GM18502 (cell line): ENCODE results near the gene MIOS.

Experiments used
- ATAC-seq: cut with Tn5 transposase; IDR thresholded peaks from one replicate; pipeline ENCODE4 v1.9.1; 2021; ENCODE audit warnings: mild to moderate bottlenecking; ENCODE audit not compliant: unreplicated experiment, poor library complexity

The MIOS gene

DNA sequence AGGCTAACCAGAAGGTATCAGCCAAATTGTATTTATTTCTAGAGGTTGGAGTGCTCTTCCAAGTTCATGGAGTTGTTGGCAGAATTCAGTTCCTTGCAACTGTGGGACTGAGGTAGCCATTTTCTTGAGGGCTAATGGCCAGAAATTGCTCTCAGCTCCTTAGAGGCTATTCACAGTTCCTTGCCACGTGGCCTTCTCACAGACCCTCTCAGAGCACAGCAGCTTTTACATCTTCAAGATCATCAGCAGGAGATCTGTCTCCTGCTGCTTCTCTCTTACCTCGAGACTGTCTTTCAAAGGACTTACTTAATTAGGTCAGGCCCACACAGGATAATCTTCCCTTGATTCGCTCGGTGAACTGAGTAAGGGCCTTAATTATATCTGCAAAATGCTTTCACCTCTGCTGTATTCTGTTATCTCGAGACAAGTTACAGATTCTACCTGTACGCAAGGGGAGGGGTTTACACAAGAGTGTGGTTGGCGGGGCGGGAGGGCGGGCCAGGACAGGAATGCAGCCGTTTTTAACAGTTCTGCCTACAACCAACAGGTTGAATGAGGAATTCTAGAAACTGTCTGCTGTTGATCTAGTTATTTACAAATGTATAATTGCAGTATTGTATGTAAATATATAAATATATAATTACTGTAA is 15.0 kb downstream of the MIOS start:
- ATAC-seq, result no peak

DNA sequence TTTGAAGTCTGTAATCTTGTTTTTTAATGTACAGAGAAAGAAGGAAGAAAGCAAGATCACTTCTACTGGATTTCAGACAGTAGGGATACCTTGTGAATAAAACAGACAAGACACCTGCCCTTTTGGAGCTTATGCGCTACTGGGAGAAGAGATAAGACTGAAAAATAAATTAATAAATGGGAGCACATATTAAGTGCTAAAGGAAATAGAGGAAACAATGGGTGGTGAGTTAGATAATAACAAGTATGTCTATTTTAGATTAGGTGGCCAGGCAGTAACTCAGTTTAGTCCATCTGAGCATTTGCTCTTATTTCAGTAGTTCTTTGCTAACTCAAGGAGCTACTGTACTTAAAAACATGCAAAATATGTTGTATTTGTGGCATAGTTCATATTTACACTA is 15.9 kb downstream of the MIOS start:
- ATAC-seq, result no peak

DNA sequence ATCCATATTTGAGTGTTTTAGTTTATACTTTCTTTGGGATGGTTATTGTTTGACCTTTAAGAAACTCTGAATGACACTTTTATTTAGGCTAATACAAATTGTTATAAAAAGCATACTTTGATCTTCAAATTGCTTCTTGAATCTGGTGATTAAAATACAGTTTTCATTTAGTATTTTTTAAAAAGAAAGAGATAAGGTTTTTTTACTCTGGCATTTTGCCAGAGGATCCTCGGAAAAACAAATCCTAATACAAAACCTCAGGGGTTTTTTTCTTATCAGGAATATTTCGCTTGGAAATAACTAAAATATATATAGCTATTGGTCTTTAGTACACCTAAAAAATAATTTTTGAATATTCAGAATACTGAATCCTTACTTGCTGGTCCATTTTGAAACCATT is 17.0 kb downstream of the MIOS start:
- ATAC-seq, result no peak

- no peak for ATAC-seq
Observed at GRCh38 chr7:7584653-7585052, 18.0 kb downstream of the MIOS start.

- no peak for ATAC-seq
Observed at GRCh38 chr7:7585241-7585928, 18.7 kb downstream of the MIOS start.

DNA sequence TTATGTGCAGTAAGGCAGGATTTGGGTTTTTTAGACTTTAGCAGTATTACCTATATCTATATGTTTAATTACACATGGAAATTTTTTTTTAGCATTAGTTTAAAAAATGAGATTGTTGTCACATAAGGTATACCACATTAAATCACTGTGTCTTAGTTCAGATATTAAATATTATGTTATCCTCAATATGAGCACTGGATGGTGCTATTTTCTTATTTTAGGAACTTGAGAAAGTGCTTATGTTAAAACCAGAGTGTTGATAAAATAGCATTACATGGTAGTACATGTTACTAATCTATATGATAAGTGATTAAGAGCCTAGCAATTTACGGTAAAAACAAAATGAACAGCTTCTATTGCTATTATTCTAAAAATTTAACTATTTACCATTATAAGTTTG is 28.8 kb downstream of the MIOS start:
- ATAC-seq, result no peak

DNA sequence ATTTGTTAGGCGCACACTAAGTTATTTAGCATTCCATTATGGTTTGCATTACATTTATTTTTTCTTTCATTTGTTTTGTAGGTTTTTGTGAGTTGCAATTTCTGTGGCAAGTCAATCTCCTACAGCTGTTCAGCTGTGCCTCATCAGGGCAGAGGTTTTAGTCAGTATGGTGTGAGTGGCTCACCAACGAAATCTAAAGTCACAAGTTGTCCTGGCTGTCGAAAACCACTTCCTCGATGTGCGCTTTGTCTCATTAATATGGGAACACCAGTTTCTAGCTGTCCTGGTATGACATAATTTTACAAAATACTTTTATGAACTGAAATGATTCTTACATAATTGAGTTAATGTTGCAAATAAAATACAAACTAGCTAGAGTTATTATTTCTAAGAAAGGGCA is 29.5 kb downstream of the MIOS start:
- no peak for ATAC-seq

DNA sequence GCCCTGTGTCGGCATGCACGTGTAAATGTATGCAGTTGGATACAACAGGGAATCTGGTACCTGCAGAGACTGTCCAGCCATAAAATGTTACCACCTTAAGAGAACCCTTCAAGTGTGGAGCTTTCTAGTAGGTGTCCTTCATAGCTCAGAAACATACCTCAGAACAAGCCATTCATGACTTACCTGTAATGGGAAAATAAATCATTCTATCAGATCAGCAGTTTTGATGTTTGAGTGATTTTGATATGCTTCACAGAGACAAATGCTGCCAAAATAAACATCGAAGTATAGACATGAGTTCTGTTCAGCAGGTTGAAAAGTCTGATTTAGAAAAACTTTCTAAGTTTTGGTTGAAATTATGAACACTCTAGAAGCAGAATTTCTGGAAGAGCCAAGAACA is 40.3 kb downstream of the MIOS start:
- ATAC-seq, result no peak

GRCh38 chr7:7609330-7609729 is 42.6 kb downstream of the MIOS start:
- no peak for ATAC-seq

GRCh38 chr7:7612519-7612918 is 45.8 kb downstream of the MIOS start:
- ATAC-seq, result no peak

- no peak for ATAC-seq
Observed at GRCh38 chr7:7613210-7613609, 46.5 kb downstream of the MIOS start.

- ATAC-seq, result no peak
Observed at GRCh38 chr7:7614018-7614741, 47.5 kb downstream of the MIOS start.

GRCh38 chr7:7617550-7617949 is 50.9 kb downstream of the MIOS start:
- ATAC-seq, result no peak

GRCh38 chr7:7618410-7618809 is 51.7 kb downstream of the MIOS start:
- ATAC-seq, result no peak

DNA sequence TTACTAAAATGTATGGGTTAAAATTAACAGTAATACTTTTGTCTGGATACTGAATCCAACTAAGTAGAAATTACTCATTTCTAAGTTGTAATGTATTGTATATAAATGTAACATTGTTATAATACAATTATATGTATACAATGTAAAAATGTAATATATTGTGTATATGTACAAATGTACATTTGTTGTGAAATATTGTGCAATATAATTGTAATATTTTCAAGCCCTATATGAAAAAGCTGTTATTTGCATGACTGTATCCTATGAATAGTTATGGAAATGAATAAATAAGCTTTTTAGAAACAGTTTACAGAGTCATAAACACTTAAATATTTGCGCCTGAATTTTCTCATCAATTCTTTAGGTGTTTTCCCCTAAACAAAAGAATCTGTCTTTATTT is 53.6 kb downstream of the MIOS start:
- ATAC-seq, result no peak

DNA sequence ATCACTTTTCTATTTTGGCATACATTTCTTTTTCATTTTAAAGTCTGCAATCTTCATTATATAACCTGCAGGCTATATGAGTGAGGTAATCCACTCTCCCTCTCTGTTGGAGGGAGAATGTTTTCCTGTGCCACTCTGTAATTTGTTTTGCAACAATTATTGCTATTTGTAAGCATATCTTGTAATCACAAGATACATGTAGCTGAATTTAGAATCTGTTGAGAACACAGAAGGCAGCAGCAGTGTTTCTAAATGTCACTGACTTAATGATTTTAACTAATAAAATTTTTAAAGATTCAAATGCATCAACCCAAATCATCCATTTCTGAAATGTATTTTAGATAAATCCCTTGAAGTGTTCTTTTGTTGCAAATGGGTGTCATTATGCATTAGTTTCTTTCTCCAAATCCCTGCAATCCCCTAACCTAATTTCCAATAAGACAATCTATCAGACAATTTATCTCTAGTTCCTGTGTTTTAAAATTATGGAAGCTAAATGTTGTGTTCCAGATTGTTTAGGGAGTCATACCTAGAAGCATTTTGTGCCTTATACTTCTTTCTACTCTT is 54.0 kb downstream of the MIOS start:
- ATAC-seq, result no peak

- ATAC-seq, result no peak
Observed at GRCh38 chr7:7628476-7628875, 61.8 kb downstream of the MIOS start.

DNA sequence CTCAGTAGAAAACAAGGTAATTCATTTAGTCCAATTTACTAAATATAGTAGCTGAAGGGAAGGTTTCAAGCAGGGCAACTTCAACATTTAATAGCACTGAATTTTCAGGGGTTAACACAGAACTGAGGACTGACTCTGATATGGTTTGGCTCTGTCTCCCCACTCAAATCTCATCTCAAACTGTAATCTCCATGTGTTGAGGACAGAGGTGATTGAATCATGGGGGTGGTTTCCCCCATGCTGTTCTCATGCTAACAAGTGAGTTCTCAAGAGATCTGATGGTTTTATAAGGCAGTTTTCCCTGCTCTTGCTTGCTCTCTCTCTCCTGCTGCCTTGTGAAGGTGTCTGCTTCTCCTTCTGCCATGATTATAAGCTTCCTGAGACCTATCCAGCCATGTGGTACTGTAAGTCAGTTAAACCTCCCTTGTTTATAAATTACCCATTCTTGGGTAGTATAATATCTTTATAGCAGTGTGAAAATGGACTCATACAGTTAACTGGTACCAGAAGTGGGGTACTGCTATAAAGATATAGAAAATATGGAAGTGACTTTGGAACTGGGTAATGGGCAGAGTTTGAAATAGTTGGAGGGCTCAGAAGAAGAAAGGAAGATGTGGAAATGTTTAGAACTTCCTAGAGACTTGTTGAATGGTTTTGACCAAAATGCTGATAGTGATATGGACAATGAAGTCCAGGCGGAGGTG is 64.1 kb downstream of the MIOS start:
- no peak for ATAC-seq

DNA sequence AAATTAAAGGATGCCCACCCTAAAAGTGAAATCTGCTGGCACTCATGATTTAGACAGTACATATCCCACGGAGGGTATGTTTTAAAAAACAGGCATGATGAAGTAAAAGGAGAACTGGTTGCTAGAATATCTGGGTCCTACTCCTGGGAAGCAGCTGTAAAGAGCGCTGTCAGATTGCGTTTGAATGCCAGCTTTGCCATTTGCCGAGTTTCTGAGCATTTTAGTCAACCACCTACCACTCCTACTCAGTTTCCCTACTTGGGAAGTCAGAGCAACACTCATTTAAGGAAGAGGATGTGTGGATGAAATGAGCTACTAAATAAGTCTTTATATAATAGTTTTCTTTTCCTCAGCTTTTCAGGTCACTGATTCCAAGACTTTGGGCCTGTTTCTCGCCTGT is 72.7 kb downstream of the MIOS start:
- no peak for ATAC-seq

GRCh38 chr7:7639847-7640220 is 73.2 kb downstream of the MIOS start:
- peak; percentile 6 for ATAC-seq
